ENCODE measurements around the gene PIK3CD.

DNA sequence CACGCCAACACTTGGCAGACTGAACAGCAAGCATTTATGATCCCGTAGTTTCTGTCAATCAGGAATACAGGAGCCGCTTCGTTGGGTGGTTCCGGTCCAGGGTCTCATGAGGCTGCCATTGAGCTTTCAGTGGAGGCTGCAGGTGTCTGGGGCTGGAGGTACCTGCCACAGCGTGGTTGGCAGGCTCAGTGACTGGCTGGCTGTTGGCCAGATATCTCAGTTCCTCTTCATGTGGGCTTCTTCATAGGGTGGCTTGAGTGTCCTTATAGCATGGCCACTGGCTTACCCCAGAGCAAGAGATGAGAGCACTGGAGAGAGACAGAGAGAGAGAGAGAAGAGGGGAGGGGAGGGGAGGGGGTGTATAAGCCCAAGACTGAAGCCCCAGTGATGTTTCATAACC is 29.3 kb downstream of the PIK3CD start:
- TF ChIP-seq, protein P1, sequence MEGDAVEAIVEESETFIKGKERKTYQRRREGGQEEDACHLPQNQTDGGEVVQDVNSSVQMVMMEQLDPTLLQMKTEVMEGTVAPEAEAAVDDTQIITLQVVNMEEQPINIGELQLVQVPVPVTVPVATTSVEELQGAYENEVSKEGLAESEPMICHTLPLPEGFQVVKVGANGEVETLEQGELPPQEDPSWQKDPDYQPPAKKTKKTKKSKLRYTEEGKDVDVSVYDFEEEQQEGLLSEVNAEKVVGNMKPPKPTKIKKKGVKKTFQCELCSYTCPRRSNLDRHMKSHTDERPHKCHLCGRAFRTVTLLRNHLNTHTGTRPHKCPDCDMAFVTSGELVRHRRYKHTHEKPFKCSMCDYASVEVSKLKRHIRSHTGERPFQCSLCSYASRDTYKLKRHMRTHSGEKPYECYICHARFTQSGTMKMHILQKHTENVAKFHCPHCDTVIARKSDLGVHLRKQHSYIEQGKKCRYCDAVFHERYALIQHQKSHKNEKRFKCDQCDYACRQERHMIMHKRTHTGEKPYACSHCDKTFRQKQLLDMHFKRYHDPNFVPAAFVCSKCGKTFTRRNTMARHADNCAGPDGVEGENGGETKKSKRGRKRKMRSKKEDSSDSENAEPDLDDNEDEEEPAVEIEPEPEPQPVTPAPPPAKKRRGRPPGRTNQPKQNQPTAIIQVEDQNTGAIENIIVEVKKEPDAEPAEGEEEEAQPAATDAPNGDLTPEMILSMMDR (conservative IDR thresholded peaks at IDR 0.05; ENCODE audit: low read depth, low read length), result no peak
- TF ChIP-seq MXI1 (IDR thresholded peaks at IDR 0.05; ENCODE audit: borderline replicate concordance, low read depth, low read length) (no peak), RAD21 (IDR thresholded peaks at IDR 0.05; ENCODE audit: low read length) (no peak), POLR2A (IDR thresholded peaks at IDR 0.05; ENCODE audit: low read depth, low read length) (no peak), SMC3 (IDR thresholded peaks at IDR 0.05; ENCODE audit: low read depth, low read length) (no peak), RCOR1 (IDR thresholded peaks at IDR 0.05; ENCODE audit: insufficient replicate concordance, low read length) (no peak)

All from IMR-90 (cell line).